Dermis blood vessel endothelial cell (primary cell): Measurements from ENCODE around the gene PIGM. TPM values are rescaled to one million over a fixed set of nuclear protein-coding genes. Genes with fewer than 3 reads are reported as not detected.

Experiments used
- DNase-seq: peaks from one replicate; pipeline ENCODE4 v3.0.0; 2010
- total RNA-seq: library from RNA; depleted of rRNA; stranded (reverse); fragments of >200 nt; gene quantifications from 2 replicates; pipeline ENCODE4 v1.2.3, GENCODE V29; 2014

The PIGM gene
- total RNA-seq, 1 donor from 2014 or later = 2.6 TPM

DNA sequence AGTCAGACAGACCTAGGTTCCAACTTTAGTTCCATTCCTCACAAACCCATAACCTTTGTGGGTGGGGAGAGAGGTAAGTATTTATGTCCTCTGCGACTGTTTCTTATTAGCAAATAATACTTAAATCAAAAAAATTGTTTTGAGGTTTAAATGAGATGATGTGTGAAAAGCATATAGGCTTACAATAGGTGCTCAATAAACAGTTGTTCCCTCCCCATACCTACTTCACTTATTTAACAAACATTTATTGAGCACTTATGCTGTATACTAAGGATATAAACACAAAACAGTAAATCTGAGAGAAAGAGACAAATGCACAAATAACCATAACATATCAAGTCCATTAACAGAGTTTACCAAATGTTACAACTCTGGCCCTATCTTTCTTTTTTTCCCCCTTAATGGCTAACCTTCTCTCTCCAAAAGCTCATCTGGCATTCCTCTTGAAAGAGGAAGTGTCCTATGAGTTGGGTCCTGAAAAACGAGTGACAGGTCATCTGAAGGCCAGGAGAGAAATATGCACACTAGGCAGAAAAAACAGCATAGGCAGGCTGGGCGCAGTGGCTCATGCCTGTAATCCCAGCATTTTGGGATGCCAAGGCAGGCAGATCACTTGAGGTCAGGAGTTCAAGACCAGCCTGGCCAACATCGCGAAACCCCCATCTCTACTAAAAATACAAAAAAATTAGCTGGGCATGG, 10.3 kb downstream of the PIGM start:
- no peak for DNase-seq

DNA sequence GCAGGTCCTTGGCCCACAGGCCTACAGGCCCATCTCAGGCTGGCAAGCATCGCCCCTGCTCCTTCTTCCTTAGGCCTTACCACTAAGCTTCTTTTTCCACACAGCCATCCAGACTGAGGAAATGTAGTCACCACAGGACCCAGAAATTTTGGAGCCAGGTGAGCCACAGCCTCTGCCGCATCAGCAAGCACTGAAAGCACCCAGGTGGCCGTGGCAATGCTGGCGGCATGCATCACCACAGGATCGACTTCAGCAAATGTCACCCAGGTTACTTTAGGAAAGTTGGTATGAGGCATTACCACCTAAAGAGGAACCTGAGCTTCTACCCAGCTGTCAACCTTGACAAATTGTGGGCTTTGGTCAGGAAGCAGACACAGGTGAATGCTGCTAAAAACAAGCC, 11.6 kb downstream of the PIGM start:
- no peak for DNase-seq

DNA sequence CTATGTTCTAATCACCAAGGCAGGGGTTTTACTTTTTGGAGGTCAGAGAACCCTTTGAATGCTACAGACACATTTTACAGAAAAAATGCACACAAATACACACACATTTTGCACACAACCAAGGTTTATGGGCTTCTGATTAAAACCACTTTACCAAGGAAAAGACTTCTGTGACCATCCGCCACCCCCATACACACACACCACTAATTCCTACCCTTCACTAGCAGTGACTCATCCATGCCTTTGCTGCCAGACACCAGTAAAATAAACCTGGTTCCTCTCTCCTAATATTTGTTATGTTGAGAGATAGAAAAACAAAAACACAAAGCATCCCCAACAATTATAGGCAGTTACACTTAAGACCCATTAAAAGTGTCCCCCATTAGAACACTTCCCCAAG, 12.9 kb downstream of the PIGM start:
- no peak for DNase-seq

DNA sequence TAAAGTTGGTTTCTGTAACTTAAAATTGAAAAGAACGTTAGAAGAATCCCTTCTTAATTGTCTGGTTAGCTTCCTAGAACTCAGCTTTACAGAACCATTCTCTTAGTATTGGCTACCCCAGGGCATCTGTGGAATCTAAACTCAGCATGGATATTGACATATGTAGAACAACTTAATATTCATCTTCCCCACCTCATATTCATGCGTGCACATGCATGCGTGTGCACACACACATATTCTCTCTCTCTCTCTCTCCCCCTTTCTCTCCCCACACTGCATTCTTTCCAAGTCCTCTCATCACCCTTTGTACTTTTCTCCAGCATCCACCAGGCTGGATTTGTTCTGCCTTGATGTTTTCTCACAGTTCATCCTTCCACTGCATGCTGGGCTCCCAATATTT, 13.4 kb downstream of the PIGM start:
- no peak for DNase-seq

DNA sequence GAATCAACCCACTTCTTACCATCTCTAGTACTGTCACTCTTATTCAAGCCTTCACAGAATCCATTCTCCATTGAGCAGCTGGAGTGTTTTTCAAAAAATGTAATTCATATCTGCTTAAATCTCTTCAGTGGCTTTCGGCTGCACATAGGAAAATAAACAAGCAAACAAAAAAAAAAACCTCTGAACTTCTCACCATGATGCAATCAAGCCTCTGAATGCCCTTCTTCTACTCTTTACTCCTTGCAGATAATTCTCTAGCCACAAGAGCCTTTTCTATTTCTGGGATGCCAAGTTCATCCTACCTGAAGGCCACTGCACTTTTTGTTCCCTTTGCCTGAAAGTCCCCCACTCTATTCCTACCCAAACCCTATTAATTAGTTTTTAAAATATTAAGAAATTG, 14.2 kb downstream of the PIGM start:
- DNase-seq = no peak

DNA sequence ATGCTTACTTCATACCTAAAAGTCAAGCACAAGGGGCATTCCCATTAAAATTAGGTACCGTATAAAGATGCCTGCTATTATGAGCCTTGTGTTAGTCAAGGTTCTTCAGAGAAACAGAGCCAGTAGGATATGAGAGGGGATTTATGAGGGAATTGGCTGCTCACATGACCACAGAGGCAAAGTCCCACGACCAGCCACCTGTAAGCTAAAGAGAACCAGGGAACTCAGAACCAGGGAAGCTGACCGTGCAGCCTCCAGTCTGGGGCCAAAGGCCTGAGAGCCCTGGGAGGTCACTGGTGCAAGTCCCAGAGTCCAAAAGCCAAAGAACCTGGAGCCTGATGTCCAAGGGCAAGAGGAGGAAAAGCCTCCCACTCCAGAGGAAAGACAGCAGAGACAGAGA, 20.0 kb downstream of the PIGM start:
- no peak for DNase-seq

DNA sequence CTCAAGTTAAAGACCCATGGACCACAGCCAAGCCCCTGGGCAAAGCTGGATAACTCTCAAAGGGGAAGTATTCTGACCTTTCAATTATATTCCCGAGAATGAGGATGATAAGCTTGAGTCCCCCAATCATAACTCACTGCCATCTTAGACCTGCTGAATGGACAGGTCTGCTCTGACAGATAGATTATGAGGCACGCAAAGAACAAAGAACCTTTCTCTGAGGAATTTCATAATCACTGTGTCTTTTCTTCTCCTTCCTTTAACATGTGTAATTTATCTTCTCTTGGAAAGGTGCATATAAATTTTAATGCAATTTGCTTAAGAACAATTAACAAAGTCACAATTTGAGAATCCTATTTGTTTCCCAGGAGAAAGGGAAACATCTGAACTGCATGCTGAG, 22.0 kb downstream of the PIGM start:
- no peak for DNase-seq

DNA sequence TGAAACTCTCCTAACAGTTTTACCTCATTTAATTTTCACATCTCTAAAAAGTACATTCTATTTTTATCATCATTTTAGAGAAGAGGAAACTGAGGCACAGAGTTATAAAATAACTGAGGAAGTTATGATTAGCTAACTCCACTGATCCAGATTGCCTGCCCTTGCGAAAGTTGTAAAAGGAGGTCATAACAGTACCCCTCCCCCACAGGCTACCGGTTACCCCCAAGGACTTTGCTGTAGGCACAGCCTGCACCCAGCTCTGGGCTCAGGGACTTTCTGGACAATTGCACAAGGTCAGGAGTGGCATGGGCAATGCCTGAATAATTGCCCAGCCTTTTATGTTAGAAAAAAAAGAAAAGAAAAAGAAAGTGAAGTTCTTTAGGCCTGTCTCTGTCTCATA, 22.7 kb downstream of the PIGM start:
- no peak for DNase-seq

DNA sequence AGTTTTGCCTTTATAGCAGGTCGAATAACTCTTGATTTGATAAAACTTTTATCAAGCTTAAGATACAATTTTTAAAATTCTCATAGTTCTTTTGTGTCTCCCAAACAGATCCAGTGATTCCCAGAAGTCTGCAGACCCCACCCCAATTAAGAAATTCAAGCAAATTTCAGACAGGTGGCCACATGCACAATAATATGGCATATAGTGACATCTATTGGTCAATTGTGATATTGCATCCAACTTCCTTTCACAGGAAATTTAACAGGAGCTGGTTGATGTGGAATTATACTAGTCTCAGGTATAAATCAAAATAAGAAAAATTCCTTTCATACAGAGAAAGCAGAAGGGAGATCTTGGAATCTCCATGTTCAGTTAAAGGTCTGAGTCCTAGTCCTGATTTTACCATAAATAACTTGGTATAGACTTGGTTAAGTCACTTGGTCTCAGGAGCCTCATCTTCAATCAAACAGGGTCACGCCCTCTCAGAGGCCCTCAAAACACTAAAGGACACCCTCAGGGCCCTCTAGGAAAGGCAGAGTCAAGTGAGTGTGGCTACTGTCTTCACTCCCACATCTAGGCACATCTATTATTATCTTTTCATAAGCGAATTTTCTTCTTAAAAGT, 24.1 kb downstream of the PIGM start:
- DNase-seq = peak; percentile 69

DNA sequence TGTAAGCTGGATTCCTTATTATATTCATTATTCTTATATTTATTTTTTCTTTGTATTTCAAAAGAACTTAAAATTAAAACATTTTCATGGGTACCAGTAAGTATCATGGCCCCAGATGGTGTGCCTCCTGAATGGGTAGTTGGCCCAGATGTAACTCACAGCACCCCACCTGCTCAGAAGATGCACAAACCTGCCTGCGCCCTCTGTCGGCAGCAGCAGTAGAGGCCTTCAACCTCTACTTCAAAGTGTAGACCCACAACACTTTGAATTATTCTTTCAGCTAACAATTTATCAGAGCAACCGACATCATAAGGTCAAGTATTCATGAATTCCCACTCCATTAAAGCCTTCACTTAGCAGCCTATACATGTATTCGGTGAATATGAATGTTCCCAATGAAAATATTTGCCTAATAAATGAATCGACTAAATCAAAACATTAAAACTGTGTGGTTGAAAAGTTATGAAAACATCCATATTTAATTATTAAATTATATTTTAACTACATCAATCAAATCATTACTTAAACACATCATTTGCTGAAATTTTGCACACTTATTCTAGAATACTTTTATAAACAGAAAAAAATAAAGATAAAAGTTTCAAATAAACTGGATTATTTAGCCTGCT, 25.4 kb downstream of the PIGM start:
- DNase-seq = peak; percentile 79

DNA sequence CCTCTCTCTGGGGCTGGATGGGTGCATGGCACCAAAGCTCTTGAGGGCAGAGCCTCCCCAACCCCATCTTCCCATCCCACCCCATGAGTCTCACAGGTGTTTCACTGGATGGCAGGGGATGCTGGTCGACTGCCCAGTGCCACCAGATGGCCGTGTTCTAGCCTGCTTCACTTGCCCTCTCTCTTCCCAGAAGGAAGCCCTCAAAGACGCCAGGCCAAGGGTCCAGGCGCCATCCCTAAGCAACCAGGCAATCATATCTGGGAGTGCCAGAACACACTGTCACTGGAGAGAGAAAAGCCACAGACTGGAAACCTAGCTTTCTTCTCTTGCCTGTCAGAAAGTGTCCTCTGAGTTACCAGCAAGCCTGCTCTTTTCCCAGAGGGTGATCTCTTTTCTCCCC, 26.7 kb downstream of the PIGM start:
- DNase-seq = no peak

DNA sequence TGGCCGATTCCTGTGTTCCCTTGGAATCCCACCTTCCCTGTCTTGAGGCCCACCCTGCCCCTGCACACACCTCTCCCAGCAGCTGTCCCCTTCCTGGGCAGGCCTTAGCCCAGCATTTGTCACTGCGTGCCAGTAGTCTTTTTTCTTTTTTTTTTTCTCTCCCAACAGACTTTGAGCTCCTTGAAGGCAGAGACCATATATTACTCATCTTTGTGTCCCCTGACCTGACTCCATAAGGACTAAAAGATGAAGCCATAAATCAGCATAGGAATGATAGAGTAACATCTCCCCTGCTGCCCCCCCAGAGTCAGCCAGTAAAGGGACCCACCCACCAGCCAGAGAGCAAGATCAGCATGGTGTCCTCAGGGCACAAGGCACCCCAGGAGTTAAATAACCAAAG, 27.4 kb downstream of the PIGM start:
- DNase-seq = no peak

DNA sequence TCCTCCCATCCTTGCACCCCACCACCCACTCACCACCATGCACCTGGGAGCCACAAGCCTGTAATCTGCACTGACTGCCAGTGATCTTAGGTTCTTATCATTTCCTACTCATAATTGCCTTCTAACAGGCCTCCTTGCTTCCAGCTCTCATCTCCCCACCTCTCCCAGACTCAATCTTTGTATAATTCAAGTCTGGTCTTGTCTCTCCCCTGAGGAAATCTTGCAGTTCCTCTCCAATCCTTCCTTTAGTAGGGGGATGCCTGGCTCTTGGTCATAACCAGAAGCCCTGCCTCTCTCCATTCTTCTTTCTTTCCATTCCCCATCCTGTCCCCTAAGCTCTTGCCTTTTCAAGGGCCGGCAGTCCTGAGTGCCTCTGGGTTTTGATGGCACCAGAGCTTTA, 27.8 kb downstream of the PIGM start:
- no peak for DNase-seq

DNA sequence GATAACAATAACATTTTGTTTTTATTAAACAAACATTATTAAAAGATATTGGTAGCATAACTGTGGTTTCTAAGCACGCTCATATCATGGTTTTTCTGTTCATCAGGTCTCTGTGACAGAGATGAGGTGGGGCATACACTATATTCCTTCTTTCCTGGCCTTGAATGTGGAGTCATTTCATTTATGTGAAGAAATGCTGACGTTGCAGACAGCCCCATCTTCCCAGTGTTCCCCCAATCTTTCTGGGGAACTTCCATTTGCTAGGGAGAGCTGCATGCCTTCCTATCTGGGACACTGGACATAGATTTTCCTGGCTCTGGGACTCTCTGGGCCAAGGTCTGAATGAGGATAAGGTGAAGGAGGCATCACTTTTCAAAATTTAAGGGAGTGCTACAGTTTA, 30.4 kb downstream of the PIGM start:
- DNase-seq = no peak

DNA sequence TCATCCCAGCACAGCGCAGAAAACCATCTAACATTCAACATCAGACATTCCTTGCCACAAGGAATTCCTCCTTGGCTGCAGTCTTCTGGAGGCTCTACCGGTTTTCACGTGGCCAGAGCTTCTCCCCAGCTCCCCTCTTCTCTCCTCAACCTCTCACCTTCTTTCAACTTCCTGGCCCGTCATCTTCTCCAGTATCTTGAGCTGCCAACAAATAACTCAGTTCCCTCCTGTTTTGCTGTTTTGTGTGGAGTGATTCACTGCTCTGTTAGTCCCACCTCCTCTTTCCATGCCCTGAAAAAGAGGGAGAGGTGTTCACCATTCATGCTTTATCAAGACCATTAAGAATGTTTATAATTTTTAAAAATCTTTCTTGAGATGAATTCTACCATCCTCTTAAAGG, 32.6 kb downstream of the PIGM start:
- DNase-seq = no peak

DNA sequence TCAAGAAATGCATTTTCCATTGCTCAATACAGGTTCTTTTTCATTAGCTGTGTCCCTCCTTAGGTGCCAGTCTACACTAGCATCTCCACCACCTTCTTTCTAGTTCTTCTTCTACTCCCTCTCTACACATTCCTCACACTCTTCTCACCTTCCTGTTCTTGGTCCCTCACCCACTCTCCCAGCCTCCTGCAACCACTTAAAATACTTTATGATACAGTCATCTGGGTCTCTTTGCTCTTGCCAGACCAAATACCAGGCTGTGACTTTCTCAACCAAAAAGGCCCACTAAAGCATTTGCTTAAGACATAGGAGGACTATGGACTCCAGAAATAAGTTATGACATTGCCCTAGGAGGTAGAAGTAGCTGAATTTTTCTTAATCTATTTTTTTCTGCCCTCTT, 35.1 kb downstream of the PIGM start:
- no peak for DNase-seq

DNA sequence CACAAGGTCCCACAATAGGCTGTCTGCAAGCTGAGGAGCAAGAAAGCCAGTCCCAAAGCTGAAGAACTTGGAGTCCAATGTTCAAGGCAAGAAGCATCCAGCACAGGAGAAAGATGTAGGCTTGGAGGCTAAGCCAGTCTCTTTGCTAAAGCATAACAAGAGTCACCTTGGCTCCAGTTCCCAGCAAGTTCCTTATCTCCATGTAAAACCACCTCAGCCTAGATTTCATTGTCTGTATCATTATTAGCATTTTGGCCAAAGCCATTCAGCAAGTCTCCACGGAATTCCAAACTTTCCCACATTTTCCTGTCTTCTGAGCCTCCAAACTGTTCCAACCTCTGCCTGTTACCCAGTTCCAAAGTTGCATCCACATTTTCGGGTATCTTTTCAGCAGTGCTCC, 36.9 kb downstream of the PIGM start:
- DNase-seq = no peak

DNA sequence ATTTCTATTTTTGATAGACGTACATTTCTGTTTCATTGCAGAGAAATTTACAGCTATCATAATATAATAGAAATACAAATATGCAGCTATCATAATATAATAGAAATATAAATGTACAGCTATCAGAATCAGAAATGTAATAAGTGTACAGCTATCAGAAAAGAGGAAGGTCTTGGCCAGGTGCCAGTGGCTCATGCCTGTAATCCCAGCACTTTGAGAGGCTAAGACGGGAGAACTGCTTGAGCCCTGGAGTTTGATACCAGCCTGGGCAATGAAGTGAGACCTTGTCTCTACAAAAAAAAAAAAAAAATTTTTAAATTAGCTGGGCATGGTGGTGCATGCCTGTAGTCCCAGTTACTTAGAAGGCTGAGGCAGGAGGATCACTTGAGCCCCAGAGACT, 37.9 kb downstream of the PIGM start:
- DNase-seq = no peak

DNA sequence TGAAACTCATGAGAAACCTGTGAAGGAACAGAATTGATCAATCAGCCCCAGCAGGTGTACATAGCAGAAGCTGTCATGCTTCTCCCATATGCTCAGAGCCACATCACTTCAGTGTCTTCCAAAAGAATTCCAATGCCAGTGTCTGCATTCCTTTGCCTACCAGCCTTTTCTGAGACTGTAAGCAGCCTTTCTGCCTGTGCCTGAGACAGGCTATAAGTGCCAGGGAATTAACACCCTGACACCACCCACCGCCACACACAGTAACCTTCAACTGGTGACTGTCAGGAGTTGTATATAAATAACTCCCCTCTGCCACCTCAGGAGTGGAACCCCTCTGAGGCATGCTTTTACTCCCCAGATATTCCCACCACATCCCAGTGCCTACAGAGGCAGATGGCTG, 39.6 kb downstream of the PIGM start:
- DNase-seq = no peak

DNA sequence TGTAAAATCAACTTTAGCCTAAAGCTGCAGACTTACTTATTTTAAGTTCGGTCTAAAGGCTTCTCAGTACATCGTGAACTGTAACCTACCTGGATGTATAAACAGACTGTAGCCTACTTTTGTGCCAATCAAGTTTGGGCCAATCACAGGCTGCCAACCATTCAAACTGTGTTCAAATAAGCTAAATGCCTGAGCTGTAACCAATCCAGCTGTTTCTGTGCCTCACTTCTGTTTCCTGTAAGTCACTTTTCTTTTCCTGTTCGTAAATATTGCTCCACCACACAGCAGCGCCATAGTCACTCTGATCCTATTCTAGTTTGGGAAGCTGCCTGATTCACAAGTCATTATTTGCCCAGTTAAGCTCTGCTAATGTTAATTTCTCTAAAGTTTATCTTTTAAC, 40.3 kb downstream of the PIGM start:
- DNase-seq = peak; percentile 12

DNA sequence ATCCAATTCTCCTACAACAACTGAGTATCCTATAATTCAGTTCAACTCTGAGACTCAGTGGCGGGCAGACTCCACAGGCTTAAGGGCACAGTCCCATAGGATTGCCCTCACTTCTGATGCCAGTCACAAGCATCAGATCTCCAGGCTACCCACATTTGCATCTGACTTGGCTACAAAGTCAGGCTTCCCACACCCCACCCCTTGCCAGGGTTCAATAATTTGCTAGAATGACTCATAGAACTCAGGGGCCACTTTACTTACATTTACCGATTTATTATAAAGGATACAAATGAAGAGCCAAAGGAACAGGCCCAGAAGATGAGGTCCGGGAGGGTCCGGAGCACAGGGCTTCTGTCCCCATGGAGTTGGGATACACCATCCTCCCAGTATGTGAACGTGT, 41.8 kb downstream of the PIGM start:
- no peak for DNase-seq

DNA sequence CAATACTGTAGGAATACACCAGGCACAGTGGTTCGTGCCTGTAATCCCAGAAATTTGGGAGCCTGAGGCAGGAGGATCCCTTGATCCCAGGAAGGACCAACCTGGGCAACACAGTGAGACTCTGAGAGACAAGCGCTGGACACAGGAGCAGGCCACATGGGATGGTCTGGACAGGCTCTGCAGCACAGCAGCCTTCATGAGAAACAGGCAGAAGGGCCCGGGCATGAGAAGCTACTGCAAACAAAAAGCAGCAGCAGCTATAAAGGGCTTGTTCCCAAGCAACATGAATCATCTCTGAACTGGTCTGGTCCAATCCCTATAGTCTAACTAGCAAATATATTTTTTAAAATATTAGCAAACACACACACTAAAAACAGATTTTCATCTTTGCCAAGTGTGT, 42.2 kb downstream of the PIGM start:
- no peak for DNase-seq

DNA sequence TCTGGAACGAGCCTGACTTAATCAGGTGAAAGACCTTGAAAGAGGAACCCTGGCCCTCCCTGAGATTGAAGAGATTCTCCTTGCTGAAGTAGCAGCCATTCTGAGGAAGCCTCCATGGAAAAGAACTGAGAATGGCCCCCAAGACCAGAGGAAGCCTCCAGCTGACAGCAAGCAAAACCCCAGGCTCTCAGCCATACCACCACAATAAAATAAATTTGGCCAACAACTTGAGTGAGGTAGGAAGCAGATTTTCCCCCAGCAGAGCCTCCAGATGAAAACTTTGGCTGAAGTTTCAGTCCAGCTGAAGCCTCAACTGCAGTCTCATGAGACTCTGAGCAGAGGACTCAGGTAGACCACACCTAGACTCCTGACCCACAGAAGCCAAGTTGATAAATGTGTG, 43.8 kb downstream of the PIGM start:
- no peak for DNase-seq

DNA sequence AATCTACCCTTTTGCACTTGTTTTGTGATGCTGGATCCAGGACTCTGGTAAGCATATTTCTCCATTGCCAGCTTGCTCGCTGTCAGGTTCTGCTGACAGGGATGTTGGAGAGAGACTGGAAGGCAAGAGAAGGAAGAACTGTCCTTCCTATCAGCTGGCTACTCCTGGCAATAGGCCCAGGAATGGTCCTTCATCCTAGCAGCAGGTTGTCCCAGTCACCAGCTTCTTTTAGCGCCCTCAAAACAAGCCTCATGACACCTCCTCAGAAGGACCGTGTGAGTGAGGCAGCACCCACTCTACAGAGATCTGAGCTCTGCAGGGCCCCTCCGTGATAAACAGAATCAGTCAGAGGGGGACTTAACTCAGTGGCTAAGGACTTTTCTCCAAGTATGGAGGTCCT, 44.6 kb downstream of the PIGM start:
- DNase-seq = no peak

DNA sequence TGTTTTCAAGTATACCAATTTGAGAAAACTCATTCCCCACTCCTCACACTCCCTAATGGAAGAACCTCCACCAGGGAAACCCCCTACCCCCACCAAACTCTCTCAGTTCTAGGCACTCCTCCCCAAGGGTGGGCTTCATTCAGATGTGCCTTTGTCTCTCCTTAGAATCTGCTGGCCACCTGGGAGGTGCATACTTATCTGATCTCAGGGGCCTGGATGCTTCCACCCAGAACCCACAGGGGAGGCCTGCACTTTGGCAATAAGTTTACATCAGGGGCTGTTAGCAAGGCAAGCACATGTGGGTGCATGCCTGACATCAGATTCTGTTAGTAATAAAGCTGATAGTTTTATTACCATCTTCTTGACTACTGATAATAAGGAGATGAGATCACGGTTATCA, 45.3 kb downstream of the PIGM start:
- no peak for DNase-seq
